GM12891 (cell line): ENCODE data around the gene CCR8.
"Not testable (repeated sequence)": the region's sequence is repeated elsewhere in the genome, so short reads cannot be mapped to it uniquely, and the experiment has no call there.

Experiments used
- POLR2AphosphoS5 ChIP-seq: IDR thresholded peaks from 2 replicates; pipeline ENCODE4 v1.6.1; 2011; ENCODE audit warnings: low read depth, low read length, control low read depth
- TAF1 ChIP-seq: IDR thresholded peaks from 2 replicates; pipeline ENCODE4 v1.6.1; 2011; ENCODE audit warnings: low read depth, low read length, control low read depth

GRCh38 chr3:39370450-39370849, 40.9 kb downstream of the CCR8 start:
- TF ChIP-seq POLR2AphosphoS5, TAF1: not testable (repeated sequence)
